NCI-H748 treated with DMSO at 0.1 percent for 48 hours (cell line): ENCODE measurements around the gene GRAMD4.

Experiments
- DNase-seq: peaks from one replicate; lab custom pipeline; 2025; lab: John Stamatoyannopoulos, UW

GRAMD4 gene

GRCh38 chr22:46673205-46673604 lies 53.0 kb downstream of the GRAMD4 start:
- DNase-seq: no peak

GRCh38 chr22:46673662-46674236 lies 53.6 kb downstream of the GRAMD4 start:
- DNase-seq: no peak

GRCh38 chr22:46674367-46674781 lies 54.2 kb downstream of the GRAMD4 start:
- no peak for DNase-seq

GRCh38 chr22:46674906-46675305 lies 54.7 kb downstream of the GRAMD4 start:
- DNase-seq: no peak

- DNase-seq: no peak
These were observed 55.3 kb downstream of the GRAMD4 start for GRCh38 chr22:46675479-46675878.

- DNase-seq: no peak
These were observed 55.8 kb downstream of the GRAMD4 start for GRCh38 chr22:46675938-46676337.

GRCh38 chr22:46676479-46676878 lies 56.3 kb downstream of the GRAMD4 start:
- no peak for DNase-seq

GRCh38 chr22:46676881-46677280 lies 56.7 kb downstream of the GRAMD4 start:
- DNase-seq: no peak

GRCh38 chr22:46677323-46678002 lies 57.3 kb downstream of the GRAMD4 start:
- no peak for DNase-seq

GRCh38 chr22:46678003-46678657 lies 57.9 kb downstream of the GRAMD4 start:
- no peak for DNase-seq

- no peak for DNase-seq
These were observed 58.9 kb downstream of the GRAMD4 start for GRCh38 chr22:46678785-46679700.

- DNase-seq: no peak
These were observed 59.6 kb downstream of the GRAMD4 start for GRCh38 chr22:46679706-46680269.

GRCh38 chr22:46681010-46681409 lies 60.8 kb downstream of the GRAMD4 start:
- DNase-seq: no peak

GRCh38 chr22:46682011-46682731 lies 62.0 kb downstream of the GRAMD4 start:
- no peak for DNase-seq

GRCh38 chr22:46684706-46685105 lies 64.5 kb downstream of the GRAMD4 start:
- no peak for DNase-seq

GRCh38 chr22:46686221-46687047 lies 66.2 kb downstream of the GRAMD4 start:
- no peak for DNase-seq

- DNase-seq: no peak
These were observed 66.9 kb downstream of the GRAMD4 start for GRCh38 chr22:46687048-46687444.

GRCh38 chr22:46687460-46687859 lies 67.3 kb downstream of the GRAMD4 start:
- no peak for DNase-seq

GRCh38 chr22:46688949-46689348 lies 68.8 kb downstream of the GRAMD4 start:
- DNase-seq: peak; percentile 8

GRCh38 chr22:46690146-46690545 lies 70.0 kb downstream of the GRAMD4 start:
- no peak for DNase-seq
